Suppressor macrophage (primary cell): ENCODE measurements around the gene ZFYVE28.
"Not testable (repeated sequence)": the region's sequence is repeated elsewhere in the genome, so short reads cannot be mapped to it uniquely, and the experiment has no call there.

ENCODE experiments used
- DNase-seq, 4 experiments: peaks; one replicate each; pipeline ENCODE4 v3.0.0-alpha.2; 2020 to 2022

ZFYVE28 gene

DNA sequence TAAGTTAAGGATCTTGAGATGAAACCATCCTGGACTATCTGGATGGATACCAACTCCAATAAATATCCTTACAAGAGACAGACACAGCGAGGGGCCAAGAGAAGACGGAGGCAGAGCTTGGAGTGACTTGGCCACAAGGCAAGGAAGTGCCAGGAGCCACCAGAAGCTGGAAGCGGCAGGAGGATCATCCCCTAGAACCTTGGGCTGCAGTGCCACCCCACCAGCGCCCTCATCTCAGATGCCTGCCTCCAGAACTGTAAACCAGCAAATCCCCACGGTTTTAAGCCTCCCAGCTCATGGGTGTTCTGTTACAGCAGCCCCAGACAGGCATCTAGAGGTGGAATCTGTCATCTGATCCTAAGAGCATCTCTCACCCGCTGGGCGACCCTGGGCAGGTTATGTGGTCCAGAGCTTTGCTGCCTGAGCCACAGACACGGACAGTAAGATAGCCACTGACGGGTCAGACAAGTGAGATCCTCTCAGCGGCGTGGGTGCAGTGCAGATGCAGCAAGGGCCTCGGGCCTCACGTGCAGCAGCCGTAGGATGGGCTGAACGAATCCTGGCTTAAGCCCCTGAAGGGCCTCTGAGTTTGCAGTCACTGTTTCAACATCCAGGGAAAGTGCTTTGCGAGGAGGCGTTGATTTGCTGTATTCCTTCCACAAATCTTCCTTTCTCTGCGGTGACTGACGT lies 131.4 kb downstream of the ZFYVE28 start:
- DNase-seq = no peak

DNA sequence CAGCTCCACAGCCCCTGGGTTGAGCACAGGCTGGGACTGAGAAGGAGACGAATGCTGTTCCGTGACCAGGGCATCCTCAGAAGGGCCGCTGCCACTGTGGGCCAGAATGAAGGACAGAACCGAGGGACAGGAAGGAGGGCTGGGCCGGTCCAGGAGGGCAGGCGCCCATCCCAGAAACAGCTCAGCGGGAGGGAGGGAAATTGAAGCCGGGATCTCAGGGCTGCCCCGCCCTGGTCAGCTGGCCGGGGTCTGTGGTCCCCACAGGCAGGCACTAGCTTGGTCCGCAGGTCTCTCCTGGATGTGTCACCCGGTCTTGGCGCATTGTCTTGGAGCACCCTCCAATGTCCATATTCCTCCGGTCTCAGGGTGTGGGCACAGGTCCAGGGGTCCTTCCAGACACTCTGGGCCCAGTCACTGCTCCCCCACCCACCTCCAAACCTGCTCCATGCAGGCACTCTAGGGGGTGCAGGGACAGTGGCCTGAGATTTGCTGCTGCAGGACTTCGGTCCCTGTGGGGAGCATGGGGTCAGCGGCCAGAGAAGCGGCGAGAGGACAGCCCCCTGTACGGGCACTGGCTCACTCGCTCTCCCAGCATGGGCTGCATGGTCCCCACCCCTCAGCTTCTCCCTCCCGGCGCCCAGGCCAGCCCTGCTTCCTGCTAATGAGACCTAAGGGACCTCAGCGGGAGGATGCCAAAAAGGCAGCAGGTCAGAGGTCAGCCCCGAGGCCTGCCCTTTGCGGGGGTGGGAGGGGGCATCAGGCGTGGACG lies 132.6 kb downstream of the ZFYVE28 start:
- no peak for DNase-seq

DNA sequence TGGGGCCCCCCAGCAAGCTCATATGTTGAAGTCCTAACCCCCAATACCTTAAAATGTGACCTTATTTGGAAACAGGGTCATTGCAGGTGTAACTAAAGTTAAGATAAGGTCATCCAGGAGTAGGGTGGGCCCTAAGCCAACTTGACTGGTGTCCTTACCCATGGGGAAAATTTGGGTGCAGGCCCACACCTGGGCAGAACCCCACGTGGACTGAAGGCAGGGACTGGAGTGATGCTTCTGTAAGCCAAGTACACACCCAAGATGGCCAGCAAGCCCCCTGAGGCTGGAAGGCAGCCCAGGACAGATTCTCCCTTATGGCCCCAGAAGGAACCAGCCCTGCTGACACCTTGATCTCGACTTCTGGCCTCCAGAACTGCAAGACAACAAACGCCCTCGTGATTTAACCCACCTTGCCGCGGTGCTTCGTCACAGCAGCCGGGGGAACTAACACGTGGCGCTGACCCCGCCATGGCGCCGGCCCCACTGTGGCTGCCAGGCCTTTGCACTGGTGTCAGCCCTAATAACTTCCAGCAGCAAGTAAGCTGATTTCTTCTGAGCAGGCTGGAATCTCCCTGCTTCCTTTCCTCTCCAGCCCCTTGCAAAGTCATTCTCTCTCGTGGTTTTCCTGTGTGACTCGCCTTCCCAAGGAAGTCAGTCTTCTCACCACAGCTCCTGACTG lies 133.4 kb downstream of the ZFYVE28 start:
- DNase-seq = no peak

DNA sequence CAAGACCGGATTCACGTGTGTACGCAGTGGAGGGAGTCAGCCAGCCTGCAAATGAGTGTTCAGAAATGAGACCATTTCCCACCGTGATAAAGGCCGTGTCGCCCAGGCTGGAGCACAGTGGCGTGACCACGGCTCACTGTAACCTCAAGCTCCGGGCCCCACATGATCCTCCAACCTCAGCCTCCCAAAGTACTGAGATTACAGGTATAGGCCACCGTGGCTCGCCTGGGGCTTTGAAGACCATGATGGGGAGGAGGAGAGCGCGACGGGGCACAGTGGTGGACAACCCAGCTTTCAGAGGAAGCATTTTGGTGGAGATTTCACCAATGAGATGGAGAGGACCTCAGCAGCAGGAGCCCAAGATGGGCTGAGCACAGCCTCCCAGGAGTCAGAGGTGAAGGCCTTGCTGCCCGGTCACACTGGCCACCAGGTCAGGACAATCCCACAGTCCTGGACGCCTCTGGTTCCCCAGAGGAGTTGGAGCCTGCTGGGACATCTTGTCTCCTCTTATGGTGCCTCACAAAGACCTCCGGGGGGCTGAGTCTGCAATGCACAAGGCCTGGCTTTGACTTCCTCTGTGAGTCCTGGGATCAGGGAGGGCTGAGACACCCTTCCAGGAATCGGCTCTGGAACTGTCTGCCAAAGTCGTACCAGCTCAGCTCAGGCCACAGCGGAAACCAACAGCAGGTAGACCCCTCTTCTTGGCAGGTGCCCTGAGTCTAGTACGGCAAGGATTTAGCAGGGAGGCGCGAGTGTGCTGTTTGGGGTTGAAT lies 134.1 kb downstream of the ZFYVE28 start:
- DNase-seq = no peak

DNA sequence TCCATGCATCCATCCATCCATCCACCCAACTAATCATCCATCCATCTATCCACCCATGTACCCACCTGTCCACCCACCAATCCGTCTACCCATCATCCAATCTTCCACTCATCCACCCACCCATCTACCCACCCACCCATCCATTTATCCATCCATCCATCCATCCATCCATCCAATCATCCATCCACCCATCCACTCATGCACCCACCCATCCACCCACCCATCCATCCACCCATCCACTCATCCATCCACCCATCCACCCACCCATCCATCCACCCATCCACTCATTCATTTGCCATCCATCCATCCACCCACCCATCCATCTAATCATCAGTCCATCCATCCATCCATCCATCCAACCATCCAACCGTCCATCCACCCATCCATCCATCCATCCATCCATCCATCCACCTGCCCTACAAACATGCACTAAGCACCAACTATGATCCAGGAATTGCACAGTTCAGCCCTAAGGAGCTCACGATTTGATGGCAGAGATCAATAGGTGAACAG lies 135.2 kb downstream of the ZFYVE28 start:
- DNase-seq = no peak

DNA sequence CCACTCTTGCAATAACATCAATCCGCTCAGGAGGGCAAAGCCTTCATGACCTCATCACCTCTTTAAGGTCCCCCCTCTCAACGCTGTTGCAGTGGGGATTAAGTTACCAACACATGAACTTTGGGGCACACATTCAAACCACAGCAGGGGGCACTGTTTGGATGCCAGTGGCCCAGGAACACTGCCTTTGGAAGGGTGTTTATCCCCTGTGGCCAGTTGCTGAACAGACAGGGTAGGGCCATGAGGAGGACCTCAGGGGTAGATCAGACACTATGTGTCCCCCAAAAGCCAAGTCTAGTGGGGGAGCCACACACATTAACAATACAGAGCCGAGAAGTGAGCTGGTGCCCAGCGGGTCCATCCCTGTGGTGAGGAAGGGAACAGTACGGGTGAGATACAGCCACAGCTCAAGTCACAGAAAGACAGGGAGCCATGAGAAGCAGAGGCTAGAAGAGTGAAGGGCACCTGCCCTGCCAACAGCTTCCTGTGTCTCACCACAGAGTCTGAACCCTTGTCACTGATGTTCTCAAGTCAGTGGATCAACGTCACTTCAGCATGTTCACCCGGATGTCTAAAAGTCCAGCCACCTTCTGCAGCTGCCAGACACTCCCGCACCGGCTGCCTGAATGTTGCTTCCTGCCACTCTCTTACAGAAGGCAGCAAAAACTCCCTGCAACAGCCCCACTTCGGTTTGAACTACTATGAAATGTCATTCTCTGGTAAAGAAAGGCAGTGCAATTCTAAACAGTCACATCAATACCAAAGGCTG lies 136.7 kb downstream of the ZFYVE28 start:
- DNase-seq = peak; percentile 21 to 48 (median 30)

DNA sequence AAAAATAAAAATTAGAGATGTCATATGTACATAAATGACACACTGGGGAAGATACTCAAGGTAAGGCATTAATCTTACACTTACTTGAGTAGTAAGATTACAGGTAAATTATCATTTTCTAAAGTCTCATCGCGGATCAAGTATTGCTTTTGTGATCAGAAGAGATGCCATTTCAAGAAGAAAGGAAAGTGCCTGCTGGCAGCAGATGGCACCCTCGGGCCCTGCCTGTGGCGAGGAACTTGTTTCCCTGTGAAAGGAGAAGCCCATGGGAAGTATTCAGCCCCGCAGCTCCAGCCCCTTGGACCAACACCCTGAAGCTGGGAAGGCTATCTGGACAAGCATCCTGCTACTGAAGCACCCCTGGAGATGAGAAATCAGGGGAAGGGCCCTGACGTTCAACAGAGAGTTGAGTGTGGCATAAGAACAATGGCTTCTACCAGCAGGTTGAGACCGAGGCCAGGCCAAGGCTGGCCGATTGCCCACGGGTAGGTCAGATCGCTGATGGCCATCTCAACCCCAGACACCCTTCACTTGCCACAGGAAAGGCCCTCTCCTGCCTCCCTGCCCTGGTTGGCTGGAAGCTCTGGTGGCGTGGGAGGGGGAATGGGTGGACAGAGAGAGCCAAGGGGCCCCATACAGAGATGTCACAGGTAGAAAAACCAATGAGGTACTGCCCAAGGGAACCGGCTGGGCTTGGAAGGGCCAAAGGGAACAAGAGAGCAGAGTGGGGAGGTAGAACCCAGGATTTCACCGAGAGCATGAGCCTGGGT lies 137.7 kb downstream of the ZFYVE28 start:
- DNase-seq = peak in 3 of 4 experiments; percentile 17 to 55 (median 28)

DNA sequence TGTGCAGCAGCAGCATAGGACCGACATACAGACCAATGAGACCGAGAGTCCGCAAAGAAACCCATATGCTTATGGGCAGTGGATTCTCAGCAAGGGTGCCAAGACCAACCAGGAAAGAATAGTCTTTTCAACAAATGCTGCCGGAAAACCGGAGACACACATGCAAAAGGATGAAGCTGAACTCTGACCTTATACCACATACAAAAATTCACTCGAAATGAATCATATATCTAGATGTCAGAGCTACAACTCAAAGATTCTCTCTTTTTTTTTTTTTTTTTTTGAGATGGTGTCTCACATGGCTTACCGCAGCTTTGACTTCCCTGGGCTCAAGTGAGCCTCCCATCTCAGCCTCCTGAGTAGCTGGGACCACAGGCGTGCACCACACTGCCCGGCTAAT lies 140.5 kb downstream of the ZFYVE28 start:
- DNase-seq = no peak

DNA sequence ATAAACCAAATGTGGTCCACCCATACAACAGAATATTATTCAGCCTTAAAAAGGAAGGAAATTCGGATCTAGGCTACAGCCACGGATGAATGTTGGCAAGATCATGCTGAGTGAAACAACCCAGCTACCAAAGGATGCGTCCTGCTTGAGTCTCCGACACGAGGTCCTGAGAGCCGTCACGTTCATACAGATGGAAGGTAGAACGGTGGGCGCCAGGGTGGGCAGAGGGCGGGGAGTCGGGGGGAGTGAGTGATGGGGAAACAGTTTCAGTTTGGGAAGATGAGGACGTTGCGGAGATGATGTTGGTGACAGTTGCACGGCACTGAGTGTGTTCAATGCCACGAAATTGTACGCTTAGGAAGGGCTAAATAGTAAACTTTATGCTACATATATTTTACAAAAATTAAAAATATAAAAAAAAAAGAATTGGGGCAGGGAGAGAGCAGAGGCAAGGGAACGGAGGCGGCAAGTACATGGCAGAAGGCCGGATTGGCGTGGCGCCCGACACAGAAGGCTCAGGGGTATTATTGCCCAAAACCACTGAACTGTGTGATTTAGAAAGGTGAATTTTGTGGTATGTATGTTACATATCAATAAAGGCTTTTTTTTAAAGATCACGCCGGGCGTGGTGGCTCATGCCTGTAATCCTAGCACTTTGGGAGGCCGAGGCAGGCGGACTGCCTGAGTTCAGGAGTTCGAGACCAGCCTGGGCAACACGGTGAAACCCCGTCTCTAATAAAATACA lies 141.7 kb downstream of the ZFYVE28 start:
- no peak for DNase-seq

DNA sequence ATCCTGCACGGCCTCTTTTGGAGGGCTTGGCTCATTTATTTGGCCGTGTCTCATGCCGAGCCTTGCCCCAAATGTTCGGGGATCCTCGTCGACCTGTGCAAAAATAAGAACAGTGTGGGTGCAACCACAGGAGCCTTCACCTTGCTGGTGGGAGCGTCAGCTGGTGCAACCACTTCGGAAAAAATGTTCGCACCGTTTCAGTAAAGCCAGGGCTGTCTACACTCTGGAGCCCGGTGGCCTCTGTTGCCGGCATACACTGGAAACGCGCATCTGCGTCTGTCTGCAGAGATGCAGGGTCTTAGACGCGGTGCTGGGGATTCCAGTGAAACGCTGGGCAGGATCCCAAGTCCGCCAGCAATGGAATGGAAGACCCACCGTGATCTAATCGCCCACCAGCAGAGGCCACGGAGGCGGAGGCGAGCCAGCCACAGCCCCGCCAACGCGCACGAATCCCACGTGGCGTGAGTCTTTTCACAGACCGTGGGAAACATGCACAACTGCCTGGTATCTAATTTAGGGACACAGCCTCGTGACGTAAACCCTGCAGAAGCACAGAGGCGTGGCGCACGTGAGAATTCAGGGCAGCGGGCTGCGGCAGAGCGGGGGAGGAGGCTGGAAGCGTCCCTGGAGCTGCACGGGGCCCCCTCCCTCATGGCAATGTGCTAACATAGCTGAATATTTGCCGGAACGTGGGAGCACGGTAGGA lies 142.7 kb downstream of the ZFYVE28 start:
- no peak for DNase-seq

DNA sequence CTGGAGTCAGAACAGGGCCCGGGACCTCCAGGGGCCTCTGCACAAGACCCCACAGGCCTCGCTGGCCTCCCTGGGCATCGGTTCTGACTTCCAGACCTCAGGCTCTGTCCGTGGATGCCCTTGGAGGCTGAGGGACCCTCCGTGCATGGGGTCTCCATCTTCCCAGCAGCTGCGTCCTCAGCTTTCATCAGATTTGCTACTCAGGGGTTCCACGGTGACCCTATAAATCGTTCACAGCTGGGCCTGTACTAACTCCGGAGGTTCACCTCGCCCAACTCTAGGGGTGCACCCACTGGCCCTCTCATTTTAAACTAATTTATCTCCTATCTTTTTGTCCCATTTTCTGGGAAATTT lies 143.4 kb downstream of the ZFYVE28 start:
- DNase-seq = not testable (repeated sequence)

DNA sequence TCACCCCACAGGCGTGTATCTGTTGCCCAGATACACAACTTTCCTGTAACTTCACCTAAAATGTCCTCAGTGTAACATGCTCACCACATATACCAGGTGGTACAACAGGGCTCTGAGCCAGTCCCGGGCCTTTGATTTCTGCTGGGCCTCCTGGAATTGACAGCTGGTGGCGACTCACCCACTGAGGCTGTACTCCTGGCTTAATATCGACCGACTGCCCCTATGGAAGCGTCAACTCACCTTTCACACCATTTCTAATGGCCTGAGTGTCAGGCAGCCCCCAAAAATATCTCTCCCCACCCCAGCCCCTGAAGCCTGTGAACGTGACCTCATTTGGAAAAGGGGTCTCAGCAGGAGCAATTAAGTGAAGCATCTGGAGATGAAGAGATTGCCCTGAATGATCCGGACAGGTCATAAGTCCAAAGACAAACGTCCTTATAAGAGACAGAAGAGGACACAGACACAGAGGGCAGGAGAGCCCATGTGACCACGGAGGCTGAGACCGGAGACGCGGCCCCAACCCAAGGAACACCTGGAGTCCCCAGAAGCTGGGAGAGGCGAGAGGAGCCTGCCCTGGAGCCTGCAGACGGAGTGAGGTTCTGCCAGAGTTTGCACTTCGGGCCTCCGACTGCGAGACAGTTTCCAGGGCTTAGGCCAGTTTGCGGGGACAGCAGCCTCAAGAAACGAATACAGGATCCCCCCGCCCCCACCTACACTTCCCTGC lies 144.0 kb downstream of the ZFYVE28 start:
- no peak for DNase-seq

DNA sequence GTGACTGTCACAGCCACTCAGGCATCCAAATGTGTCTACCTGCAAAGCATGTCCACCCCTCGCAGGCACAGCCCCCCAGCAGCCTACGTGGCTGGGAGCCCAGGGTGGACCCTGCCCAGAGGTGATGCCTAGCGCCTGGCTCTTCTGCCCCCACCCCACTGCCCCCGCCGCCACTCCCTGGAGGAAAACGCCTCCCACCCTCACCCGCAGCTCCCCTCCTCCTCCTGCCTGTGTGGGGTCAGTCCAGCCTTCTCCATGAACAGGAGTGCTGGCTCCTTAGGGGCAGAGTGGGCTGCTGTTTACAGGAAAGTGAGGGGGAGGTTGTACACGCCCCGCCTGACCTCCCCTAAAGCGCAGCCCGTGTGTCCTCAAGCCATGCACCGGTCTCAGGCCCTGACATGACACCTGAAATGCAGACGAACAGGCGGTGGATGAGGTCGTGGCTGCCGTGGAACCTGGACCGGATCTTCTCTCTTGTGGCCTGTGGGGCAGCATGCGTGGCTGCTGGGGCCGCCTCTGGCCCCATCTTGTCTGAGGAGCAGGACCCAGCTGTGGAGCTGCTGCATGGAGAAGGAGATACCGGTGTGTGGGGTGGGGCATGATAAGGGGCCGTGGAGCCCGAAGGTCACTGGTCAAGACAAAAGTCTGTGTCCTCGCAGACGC lies 144.7 kb downstream of the ZFYVE28 start:
- DNase-seq = no peak

DNA sequence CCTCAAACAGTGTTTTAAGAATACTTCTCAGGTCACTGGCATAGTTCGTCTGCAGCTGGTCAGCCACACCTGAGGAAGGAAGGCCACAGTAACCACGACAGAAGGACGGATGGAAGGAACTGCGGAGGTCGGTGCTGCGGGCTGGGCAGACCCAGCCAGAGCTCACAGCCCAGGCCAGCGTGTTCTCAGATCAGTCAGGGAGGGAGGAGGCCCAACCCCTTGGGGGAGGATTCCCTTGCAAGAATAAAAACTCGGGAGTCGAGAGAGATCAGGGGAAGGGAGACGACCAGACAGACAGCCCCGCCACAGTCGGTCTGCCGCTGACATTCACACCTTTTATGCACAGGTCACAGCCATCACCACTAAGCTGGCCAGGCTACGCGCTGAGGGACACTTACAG lies 145.2 kb downstream of the ZFYVE28 start:
- DNase-seq = no peak

DNA sequence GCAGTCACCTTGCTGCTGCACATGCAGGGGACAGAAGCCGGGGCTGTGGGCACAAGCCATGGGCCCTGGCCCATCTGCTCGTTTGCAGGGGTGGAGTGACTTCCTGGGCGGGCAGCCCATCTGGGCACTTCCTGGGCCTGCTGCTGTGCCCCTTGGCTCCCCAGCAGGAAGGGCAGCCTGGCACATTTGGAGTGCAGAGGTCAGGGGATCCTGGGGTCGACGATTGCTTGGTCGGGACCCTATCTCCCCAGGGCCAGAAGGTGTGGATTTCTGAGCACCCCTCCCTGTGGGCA lies 145.7 kb downstream of the ZFYVE28 start:
- no peak for DNase-seq

DNA sequence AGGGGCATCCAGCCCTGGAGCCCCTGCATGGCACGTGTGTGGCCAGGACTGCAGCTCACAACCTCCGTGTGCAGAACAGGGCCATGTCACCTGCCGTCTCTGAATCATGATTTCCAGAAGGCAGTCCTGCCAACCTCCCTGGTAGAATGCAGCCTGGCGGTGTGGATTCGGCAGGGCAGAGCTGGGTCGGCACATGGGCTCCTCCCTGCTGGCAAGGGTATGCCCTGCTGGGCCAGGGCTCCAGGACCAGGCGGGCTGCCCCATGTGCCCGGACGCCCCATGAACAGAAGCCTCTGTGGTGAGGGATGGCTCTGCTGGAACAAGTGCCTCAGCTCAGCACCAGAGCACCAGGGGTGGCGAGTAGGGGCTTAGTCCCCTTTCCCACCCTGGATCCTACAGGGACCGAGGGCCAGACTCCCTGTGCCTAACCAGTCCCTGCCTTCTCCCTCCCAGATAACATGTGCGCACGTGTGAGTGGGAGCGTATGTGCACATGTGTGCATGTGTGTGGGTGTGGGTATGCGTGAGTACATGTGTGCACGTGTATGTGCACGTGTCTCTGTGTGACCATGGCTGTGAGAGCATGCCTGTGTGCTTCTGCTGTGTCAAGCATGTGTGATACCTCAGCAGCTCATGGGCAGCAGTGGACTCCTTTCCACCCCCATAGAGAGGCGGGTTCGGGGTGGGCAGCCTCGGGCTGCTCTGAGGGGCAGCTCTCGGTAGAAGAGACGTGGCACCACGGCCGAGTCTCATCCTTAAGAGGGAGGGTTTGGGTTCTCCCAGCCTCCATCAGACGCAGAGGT lies 146.2 kb downstream of the ZFYVE28 start:
- no peak for DNase-seq

DNA sequence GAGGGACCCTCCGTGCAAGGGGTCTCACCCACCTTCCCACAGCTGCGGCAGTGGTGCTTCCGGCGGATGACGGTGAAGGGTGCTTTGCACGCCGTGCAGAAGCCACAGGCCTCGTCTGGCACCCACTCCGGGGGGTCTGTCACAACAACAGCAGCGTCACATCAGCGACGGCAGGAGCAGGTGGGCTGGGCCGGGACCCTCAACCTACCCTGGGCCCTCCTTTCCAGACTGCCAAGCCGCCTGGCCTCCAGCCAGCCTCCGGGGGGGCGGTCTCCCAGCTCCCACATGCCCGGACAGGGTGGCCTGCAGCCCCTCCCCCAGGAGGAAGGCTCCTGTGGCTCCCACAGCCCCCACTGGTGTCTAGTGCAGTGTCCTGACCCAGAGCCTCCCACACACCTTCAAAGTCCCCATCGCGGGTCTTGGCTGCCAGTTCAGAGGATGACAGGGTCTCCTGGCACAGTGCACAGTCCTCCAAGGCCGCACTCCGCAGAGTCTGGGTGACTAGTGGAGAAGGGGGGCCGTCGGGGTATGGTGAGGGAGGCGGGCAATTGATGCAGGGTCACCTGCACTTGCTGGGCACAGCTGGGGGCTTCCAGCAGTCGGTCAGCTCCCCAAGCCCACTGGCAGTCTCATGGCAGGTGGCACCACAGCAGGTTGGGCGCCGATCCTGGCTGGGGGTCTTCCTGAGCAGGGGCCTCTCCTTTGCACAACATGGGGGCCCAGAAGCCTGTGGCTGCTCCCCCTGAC lies 147.0 kb downstream of the ZFYVE28 start:
- DNase-seq = no peak
